Stimulated activated naive CD8-positive, alpha-beta T cell treated with anti-CD3 and anti-CD28 coated beads, Interleukin-15, Interleukin-2, amounts not matched to agents 100 U/mL and 50 U/mL, for 24 hours (primary cell): Measurements from ENCODE around the gene RBM19.

Source experiments
- ATAC-seq: fragments of 150-1000 bp; cut with Tn5 transposase; one replicate; pipeline ENCODE4 v1.10.0; 2021
- DNase-seq: peaks from one replicate; pipeline ENCODE4 v3.0.0; 2021

RBM19 gene

GRCh38 chr12:113988064-113988451 lies 21.9 kb upstream of the RBM19 start:
- DNase-seq (no peak), ATAC-seq (no peak)

GRCh38 chr12:113987261-113988063 lies 21.3 kb upstream of the RBM19 start:
- DNase-seq (no peak), ATAC-seq (no peak)

GRCh38 chr12:113984464-113984863 lies 18.3 kb upstream of the RBM19 start:
- DNase-seq, result no peak
- ATAC-seq, result no peak

- no peak for ATAC-seq
Observed at GRCh38 chr12:113983777-113984448, 17.8 kb upstream of the RBM19 start.

GRCh38 chr12:113983265-113983664 lies 17.1 kb upstream of the RBM19 start:
- DNase-seq, result no peak
- ATAC-seq, result no peak

More at GRCh38 chr12:113983777-113984448, 17.8 kb upstream of the RBM19 start:
- DNase-seq, result no peak

GRCh38 chr12:113981876-113982275 lies 15.8 kb upstream of the RBM19 start:
- ATAC-seq (no peak), DNase-seq (no peak)

- DNase-seq (peak; percentile 27), ATAC-seq (no peak)
Observed at GRCh38 chr12:113980537-113981337, 14.6 kb upstream of the RBM19 start.

- ATAC-seq (no peak), DNase-seq (no peak)
Observed at GRCh38 chr12:113980054-113980453, 13.9 kb upstream of the RBM19 start.

GRCh38 chr12:113978080-113978479 lies 12.0 kb upstream of the RBM19 start:
- no peak for ATAC-seq
- no peak for DNase-seq

- ATAC-seq (no peak), DNase-seq (no peak)
Observed at GRCh38 chr12:113974006-113974405, 7.9 kb upstream of the RBM19 start.

GRCh38 chr12:113973109-113973904 lies 7.2 kb upstream of the RBM19 start:
- DNase-seq (no peak), ATAC-seq (peak; percentile 19)

GRCh38 chr12:113971392-113971791 lies 5.3 kb upstream of the RBM19 start:
- ATAC-seq (no peak), DNase-seq (no peak)

GRCh38 chr12:113970211-113970610 lies 4.1 kb upstream of the RBM19 start:
- DNase-seq, result no peak
- ATAC-seq, result no peak

GRCh38 chr12:113967368-113967767 lies 1.2 kb upstream of the RBM19 start:
- ATAC-seq, result no peak
- DNase-seq, result no peak

- ATAC-seq (no peak), DNase-seq (no peak)
Observed at GRCh38 chr12:113962733-113963132, 3.4 kb downstream of the RBM19 start.

- ATAC-seq (peak; percentile 83), DNase-seq (peak; percentile 39)
Observed at GRCh38 chr12:113961921-113962710, 4.0 kb downstream of the RBM19 start.

- ATAC-seq (no peak), DNase-seq (no peak)
Observed at GRCh38 chr12:113960030-113960429, 6.1 kb downstream of the RBM19 start.

- ATAC-seq, result no peak
Observed at GRCh38 chr12:113959096-113959495, 7.0 kb downstream of the RBM19 start.

GRCh38 chr12:113958108-113958507 lies 8.0 kb downstream of the RBM19 start:
- ATAC-seq, result no peak
- no peak for DNase-seq

More at GRCh38 chr12:113959096-113959495, 7.0 kb downstream of the RBM19 start:
- no peak for DNase-seq

GRCh38 chr12:113957627-113958026 lies 8.5 kb downstream of the RBM19 start:
- DNase-seq (no peak), ATAC-seq (no peak)
